LNCaP clone FGC (cell line): ENCODE results near the gene VIT.
"Not testable (repeated sequence)": the region's sequence is repeated elsewhere in the genome, so short reads cannot be mapped to it uniquely, and the experiment has no call there.

ENCODE experiments used
- DNase-seq: peaks from one replicate; pipeline ENCODE4 v3.0.0-alpha.2; 2011; ENCODE audit warnings: low read depth
- H3K4me3 ChIP-seq: 2 replicates; pipeline ENCODE4 v1.5.1; 2011; ENCODE audit warnings: mild to moderate bottlenecking, low read depth, low read length, control low read depth
- CTCF ChIP-seq: IDR thresholded peaks from 2 replicates; pipeline ENCODE4 v1.5.1; 2012; ENCODE audit warnings: mild to moderate bottlenecking; ENCODE audit not compliant: control insufficient read depth, insufficient read depth; ENCODE audit errors: extremely low read depth

VIT gene

GRCh38 chr2:36676364-36676763, 20.1 kb upstream of the VIT start:
- H3K4me3 ChIP-seq: no peak overlapping the region
- TF ChIP-seq CTCF: no peak
- no peak for DNase-seq

- no peak for DNase-seq
- no peak for TF ChIP-seq CTCF
- H3K4me3 ChIP-seq: no peak overlapping the region
Measured at GRCh38 chr2:36677386-36677785, 19.1 kb upstream of the VIT start.

- DNase-seq: no peak
- no peak overlapping the region for H3K4me3 ChIP-seq
- no peak for TF ChIP-seq CTCF
Measured at GRCh38 chr2:36677996-36678605, 18.4 kb upstream of the VIT start.

- no peak for DNase-seq
- H3K4me3 ChIP-seq: no peak overlapping the region
- TF ChIP-seq CTCF: no peak
Measured at GRCh38 chr2:36678856-36679255, 17.7 kb upstream of the VIT start.

GRCh38 chr2:36680012-36680411, 16.5 kb upstream of the VIT start:
- TF ChIP-seq CTCF: no peak
- DNase-seq: no peak
- no peak overlapping the region for H3K4me3 ChIP-seq

- TF ChIP-seq CTCF: no peak
- DNase-seq: no peak
- H3K4me3 ChIP-seq: no peak overlapping the region
Measured at GRCh38 chr2:36682562-36682961, 13.9 kb upstream of the VIT start.

GRCh38 chr2:36683002-36683401, 13.5 kb upstream of the VIT start:
- TF ChIP-seq CTCF: no peak
- DNase-seq: no peak
- H3K4me3 ChIP-seq: no peak overlapping the region

- H3K4me3 ChIP-seq, DNase-seq: not testable (repeated sequence)
Measured at GRCh38 chr2:36688291-36688690, 8.2 kb upstream of the VIT start.

GRCh38 chr2:36689013-36689412, 7.5 kb upstream of the VIT start:
- DNase-seq, H3K4me3 ChIP-seq: not testable (repeated sequence)
